GDM1 (cell line): Measurements from ENCODE around the gene LANCL1.

ENCODE experiments used
- DNase-seq: peaks from one replicate; lab custom pipeline; 2025; lab: John Stamatoyannopoulos, UW

The LANCL1 gene, protein sequence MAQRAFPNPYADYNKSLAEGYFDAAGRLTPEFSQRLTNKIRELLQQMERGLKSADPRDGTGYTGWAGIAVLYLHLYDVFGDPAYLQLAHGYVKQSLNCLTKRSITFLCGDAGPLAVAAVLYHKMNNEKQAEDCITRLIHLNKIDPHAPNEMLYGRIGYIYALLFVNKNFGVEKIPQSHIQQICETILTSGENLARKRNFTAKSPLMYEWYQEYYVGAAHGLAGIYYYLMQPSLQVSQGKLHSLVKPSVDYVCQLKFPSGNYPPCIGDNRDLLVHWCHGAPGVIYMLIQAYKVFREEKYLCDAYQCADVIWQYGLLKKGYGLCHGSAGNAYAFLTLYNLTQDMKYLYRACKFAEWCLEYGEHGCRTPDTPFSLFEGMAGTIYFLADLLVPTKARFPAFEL

DNA sequence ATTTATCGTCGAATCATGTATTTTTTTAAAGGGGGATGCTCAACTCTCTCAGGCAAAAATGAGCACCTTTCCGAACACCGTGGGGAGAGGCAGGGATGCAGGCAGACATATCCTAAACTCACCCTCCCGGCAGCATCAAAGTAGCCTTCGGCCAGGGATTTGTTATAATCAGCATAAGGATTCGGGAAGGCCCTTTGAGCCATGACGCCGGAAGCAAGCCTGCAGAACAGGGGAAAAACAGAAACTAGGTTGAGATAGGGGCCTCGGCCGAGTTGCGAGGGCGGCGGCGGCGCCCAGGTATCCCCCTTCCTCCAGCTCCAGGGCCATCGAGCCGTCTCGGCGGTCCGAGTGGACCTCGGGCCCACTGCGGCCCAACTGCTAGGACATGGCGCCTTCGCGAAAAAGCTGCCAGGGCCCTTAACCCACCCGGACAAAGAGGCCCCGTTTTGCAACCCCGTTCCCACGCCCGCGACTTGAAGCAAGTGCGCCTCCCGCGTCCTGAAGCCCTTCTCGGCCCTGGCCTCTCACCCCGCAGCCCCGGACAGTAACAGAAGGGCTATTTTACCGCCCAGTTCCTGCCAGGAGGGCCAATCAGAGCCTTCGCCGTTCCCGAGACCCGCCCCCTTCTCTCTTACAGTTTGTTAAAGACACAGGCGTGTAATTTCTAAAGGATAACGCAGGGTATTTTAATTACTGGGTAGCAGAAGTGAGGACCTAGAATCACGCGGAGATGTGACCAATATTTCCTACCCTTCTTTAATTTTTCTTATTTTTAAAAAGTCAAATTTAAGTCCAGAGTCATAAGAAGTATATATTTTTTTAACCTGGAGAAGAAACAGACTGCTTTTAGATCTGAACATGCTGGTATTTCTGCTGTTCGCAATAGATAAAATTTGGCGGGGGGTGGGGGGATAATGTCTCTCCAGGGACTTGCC lies at the start of gene LANCL1:
TSS of gene LANCL1 (minus strand) at position 566 of the 935 bp plus-strand sequence. CDS start at position 203, 363 bp downstream.
- DNase-seq: peak; percentile 74

DNA sequence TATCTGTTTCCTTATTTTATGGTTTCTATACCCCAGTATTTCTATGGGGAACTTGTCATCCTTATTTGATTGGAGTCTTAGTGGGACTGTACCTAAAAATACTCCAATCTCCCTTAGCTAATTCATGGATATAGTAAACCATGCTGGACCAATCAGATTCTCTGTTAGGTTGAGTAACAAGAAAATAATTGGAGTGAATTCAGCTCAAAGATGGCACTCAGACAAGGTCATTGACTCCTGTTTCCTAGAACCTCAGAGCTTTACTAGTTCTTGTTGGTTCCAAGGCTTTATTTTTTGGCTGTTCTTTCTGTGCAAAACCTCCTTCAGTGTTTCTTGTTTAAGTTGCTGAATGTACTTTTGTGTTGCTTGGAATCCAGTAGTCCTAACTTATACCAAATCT lies 48.0 kb upstream of the LANCL1 start:
- no peak for DNase-seq

DNA sequence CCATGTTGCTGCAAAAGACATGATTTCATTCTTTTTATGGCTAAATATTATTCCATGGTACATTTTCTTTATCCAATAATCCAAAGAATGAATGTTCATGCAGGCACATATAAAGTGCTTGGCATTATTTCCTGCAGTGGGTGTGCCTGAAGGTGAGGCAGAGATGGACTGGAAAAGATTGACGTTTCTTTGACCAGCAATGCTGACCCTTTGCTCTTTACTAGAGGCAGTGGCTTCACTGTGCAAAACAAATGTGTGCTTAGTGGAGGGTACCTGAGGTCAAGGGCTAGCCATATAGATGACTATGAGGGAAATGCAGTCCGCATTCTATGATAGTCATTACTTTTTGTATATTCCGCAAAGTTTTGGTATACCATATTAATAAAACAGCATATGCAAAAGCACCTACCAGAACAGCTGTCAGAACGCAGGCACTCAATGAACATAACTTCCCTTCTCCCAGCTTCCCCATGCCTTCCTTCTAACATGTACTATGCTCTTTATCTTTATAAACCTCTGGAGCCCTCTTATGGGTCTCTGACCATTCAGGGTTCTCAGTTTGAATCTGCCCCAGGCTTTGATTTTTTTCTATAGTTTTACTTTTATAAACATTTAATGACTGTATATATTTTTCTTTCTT lies 47.2 kb upstream of the LANCL1 start:
- DNase-seq: no peak

DNA sequence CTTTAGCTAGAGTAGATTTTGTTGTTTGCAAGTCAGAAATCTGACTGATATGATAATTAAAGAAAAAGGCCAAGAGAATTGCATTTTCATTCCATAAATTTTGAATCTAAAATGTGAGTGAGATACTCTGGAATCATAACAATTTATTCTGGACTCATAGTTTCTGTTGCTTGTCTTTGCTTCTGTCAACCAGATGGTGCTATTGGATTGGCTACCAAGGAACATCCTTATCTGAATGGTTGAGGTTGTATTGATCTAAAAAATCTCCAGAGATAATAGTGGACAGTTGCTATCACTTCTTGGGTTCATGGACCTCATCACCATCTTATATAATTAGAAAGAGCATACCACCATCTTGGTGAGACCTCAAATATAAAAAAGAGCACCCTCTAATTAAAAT lies 45.8 kb upstream of the LANCL1 start:
- DNase-seq: no peak

DNA sequence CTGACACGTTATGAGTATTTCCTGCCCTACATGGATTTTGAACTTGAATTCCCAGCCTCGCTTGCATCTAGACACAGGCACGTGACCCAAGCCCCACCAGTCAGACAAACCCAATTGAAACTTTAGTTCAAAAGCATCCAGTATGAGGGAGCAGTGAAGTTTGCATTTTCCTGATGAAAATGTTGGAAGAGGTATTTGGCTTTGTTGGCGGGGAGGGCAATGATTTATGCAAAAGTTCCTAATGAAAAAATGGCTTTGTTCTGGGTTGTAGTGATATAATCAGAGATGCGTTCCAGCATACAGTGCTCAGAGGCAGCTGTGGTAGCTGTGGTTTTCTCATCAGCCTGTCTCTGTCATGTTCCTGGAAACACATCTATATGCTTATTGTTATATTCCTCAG lies 43.0 kb upstream of the LANCL1 start:
- no peak for DNase-seq

DNA sequence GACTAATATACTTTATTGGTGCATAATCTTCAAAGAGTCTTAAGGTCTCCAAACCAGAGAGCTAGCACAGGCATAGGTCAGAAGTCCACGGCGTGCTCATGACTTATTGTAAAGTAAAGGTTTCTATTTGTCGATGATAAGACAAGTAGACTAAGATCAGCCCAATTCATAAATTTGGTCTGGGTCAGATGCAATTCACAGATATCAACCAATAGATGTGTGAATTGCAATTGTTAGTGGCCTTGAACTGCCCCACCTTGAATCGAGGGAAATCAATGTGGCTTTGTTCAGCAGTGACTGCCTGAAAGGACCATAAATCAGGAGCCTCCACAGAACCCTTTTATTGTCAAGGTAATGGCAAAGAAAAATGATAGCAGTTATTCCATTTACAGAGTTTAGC lies 40.7 kb upstream of the LANCL1 start:
- DNase-seq: no peak

DNA sequence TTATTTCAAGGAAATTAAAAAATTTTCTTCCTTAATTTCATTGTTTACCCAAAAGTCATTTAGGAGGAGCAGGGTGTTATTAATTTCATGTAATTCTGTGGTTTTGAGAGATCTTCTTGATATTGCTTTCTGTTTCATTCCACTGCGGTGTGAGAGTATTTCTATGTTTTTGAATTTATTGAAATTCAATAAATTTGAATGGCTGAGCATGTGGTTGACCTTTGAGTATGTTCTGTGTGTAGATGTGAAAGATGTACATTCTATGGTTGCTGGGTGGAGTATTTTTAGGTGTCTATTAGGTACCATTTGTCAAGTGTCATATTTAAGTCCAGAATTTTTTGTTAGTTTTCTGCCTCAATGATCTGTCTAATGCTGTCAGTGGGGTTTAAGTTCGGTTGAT lies 39.4 kb upstream of the LANCL1 start:
- DNase-seq: no peak

DNA sequence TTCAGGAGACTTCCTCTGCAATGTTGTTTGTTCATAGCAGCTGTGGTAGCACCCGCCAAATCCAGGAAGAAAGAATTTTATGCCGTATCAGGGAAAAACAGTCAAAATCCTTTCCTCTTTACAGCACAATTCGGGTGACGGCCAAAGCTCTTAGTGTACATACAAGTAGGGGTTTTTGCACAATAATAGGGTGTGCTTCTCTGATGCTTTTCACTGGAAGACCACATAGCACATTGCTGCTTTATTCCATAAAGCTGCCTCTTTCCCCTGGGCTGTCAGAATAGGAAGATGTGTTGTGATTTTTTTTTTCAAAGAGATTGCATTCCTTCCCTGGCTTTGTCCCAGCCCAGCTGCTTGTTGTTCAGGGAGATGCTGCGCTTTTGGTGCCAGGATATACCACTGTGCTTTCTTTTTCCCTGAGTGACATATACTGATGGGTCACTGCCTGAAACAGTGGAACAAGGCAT lies 27.2 kb upstream of the LANCL1 start:
- no peak for DNase-seq

DNA sequence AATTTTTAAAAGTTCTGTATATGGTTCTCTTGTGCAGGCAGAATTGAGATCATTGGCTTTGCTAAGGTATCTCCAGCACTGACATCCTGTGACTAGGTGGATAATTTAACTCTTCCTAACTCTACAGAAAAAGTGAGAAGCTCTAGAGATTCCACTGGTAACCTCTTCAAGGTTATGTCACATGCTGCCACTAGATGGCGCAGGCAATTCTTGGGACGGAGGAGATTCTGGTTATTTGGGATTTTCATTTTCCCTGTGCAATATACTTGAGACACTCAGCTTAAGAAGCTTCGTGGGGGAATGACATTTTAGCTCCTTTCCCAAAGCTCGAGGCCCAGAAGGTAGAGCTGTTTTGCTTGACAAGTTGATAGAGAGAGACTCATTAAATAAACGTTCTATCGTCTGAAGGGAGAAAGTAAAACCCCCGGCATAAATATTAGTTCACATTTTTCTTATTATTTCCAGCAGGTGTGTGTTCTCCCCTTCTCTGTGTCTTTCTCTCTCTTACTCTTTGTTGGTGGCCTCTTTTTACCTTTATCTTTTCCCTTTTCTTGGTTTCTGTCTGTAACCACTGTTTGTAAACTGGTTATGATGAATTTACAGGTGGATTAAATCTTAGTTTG lies 26.6 kb upstream of the LANCL1 start:
- peak; percentile 4 for DNase-seq

DNA sequence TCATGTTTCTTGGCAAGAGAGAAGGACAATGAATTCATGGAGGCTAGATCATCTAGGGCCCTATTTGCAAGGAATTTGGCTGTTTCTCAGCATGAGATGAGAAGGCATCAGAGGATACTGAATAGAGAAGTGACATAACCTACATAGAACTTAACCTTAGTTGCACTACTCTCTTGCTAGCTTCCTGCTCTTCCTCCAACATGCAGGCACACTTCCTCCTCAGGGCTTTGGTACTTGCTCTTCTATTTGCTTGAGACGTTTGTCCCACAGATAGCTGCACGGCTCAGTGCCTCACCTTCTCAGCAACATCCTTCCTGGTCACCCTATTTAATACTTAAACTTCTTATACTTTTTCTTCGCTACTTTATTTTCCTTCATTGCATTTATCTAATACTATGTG lies 20.0 kb upstream of the LANCL1 start:
- DNase-seq: peak; percentile 8

DNA sequence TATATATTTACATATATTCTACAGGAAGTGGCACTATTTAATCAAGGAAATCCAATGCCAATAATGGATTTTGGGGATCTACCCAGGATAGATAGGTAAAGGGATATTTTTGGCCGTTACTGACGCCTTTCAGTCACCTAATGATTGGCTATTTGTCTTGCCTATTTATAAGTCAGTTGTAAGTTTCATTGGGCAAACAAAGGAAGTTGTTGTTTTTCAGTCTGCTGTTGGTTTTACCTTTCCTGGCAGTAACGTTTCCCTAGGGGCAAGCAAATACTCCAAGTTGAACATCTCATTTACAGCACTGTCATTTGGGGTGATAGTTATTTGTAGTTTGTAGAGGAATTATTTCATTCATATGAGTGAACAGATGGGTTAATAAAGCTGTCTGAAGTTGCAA lies 17.0 kb upstream of the LANCL1 start:
- no peak for DNase-seq

DNA sequence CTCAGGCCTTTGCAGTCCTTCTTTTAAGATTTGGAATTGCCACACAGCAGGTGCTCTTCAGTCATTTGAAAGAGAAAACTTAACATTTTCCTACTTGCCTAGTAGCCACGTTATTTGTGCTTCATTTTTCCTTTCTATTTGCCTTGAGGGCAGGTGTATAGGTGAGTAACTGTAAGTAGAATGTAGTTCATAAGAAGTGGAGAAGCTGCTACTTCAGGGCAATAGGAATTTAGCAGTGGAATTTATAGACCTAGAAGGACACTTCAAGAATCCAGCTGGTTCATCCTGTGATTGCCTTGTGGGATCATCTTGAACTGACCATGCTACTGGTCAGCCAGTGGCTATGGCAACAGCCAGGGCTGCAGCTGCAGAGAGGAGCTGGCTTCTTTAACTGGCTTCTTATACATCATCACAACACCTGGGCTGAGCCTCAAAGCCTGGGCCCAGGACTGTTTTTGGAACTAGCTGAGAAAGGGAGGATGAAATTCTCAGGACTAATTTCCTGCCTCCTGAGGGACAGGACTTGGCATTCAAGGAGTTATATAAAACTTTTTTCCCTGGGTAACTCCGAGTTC lies 5.1 kb upstream of the LANCL1 start:
- no peak for DNase-seq

DNA sequence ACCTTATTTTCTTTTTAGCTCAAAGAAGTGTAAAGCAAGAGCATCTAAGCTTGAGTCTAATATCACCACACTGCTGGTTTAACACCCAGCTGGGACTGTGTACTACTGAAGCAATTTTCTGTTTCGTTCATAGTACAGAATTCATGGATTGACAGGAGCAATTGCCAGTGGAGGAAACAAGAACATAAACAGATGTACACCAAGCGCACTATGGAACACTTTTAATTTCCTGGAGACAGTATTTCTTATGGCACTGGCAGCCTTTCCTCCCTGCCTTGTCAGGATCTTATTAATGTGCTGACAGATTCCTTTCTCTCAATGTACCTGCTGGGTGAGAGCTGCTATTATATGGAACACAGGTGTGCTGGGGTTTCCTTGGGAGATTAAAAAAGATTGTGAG lies 4.2 kb upstream of the LANCL1 start:
- no peak for DNase-seq

DNA sequence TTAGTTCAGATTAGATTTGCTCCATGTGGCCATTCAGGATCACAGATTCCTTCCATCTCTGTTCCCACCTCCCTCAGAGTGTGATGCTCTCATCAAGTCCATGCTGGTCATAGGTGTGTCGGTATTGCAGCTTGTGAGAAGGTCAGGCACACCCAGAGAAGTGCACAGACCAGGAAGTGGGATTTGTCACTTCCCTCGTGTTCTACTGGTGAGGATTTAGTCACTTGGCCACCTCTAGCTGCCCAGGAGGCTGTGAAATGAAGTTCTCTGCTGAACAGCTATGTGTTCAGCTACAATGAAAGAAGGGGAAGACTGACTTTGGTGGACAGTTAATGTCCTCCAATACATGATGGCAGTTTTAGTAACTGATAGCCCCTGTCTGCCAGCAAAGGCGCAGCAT lies 3.5 kb upstream of the LANCL1 start:
- no peak for DNase-seq

DNA sequence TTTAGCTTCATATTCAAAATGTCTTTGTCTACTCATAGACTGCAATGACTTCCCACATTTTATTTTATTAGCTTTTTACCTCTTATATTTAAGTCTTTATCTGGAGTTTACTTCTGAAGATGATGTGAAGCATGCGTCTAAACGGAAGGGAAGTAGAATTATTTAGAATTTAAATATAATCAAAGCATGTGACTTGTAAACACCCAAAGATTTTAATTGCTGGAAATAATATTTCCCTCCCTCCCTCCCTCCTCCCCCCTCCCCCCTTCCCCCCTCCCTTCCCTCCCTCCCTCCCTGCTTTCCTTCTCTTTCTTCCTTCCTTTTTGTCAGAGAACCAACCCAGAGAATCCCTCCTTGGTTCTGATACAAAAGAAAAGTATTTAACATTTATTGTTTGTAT lies 2.1 kb upstream of the LANCL1 start:
- no peak for DNase-seq

DNA sequence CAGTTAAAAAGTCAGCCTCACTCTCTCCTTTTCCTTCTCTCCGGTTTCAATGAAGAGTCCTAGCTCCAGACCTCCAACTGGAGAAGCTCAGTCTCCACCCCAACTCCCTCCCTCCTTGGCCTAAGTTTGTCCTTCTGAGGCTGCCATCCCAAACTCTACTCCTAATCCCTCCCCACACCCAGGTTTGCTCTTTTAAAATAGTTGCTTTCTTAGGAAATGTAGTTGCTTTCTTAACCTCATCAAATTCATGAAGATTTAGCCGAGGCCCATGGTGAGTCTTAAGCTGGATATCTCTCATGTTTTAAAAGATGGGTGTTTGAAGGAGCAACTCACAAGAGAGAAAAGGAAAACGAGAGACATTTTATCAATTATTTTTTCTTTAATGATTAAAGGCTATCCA lies 937 bp upstream of the LANCL1 start:
- DNase-seq: no peak

DNA sequence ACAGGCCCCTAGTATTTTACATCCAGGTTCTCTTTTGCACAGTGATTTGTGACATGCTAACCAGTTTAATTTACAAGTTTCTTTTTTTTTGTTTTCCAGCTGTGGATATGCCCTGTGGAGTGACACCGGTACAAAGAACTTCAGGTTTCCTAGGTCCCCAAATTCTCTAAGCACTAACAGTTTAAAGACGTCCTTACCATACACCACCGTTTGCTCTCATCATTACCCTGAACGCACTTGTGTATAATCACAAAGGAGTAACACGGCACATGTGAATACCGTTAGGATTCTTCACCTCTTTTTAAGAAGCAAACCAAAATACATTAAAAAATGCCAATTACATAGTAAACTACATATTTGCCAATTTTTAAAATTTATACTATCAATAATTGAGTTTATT lies 853 bp downstream of the LANCL1 start:
- DNase-seq: no peak

DNA sequence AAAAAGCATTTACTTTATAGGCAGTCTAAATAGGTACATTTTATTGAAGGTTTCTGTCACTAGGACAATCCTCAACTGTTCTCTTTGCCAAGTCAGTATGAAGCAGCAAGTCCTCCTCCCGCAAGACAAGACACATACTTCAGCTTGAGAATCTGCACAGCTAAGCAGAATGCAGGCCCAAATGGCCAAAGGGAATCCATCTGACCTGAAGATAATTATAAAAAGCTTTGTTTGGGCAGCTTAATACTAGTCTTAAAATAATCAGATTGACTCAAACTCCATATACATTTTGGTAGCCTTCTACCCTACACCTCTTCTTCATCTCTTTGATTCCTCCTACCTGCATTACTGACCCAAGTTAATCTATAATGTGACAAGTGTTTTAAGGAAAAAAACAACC lies 1.8 kb downstream of the LANCL1 start:
- DNase-seq: no peak

DNA sequence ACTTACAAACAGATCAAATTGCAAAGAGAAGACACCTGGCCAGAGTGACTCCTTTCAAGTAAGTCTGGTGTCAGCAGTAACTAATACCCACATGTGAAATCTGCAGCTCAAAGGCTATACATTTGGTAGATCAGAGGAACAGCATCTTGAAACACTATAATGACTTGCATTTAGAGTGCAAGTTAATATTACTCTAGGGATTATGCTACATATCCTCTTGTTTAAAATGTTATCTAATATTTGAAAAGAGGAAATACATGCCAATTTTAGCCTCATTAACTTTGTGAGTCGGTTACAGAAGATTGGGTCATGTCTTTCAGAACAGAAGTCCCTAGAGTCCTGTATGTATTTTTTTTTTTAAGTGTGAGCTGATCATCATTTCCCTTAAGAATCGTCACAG lies 15.2 kb downstream of the LANCL1 start:
- DNase-seq: no peak

DNA sequence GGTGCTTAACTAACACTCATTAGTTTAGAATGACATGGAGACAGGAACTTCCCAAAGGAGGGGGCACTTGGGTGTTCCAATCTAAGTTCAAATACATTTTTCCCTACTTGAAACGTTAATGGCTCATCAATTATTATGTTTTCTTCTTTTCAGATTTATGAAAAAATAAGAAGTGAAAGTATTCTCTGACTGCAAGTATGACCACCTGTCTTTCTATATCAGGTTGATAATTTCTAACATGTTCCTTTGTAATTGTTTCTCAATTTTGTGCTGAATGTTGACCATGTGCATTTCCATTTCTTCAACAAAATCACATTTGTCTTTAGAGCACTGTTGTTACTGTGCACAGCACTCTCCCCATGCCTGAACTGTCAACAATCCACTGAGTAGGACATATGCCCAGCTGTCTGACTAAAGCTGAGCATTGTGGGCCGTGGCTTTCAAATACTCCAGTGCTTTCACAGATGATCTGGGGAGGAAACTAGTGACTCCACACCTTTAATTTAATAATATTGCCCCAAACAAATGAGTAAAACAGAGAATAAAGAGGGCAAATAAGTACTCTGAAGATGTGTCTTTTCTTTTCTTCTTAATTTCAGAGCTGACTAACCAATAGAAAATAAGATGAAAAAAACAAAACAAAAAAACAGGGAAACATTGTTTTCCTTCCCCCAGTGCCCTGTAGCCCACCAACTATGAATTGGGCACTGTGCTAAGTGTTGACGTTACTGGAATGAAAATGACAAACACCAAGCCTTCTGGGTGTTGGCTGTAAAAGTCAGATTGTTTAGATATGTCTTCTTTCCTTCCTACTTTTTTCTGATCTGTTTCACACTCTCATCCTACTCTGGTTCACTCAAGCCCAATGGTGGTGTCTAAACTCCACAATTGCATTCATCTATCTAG lies 16.0 kb downstream of the LANCL1 start:
- no peak for DNase-seq

DNA sequence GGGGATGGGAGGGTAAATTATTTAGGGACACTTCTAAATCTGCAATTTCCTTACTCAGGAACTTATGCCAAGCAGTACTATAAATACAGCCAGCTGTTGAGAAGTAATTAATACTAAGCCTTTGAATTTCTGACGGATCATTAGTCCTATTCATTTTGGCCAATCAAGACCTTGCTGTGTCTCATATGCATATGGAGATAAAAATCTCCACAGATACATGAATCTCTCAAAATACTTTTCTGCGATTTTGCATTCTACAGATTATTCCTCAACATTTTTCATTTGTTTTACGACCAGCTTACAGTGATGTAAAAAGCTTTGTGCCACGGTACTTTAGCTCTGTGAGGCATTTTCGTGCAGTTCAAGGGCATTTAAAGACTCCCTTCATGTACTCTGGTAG lies 16.7 kb downstream of the LANCL1 start:
- DNase-seq: no peak
